Measurements from ENCODE around the gene SNX17. TPM values are rescaled to one million over a fixed set of nuclear protein-coding genes. Genes with fewer than 3 reads are reported as not detected.

The SNX17 gene
- total RNA-seq, 4 donors from 2014 or later: 71.6 to 97.7 (median 90.8) TPM

DNA sequence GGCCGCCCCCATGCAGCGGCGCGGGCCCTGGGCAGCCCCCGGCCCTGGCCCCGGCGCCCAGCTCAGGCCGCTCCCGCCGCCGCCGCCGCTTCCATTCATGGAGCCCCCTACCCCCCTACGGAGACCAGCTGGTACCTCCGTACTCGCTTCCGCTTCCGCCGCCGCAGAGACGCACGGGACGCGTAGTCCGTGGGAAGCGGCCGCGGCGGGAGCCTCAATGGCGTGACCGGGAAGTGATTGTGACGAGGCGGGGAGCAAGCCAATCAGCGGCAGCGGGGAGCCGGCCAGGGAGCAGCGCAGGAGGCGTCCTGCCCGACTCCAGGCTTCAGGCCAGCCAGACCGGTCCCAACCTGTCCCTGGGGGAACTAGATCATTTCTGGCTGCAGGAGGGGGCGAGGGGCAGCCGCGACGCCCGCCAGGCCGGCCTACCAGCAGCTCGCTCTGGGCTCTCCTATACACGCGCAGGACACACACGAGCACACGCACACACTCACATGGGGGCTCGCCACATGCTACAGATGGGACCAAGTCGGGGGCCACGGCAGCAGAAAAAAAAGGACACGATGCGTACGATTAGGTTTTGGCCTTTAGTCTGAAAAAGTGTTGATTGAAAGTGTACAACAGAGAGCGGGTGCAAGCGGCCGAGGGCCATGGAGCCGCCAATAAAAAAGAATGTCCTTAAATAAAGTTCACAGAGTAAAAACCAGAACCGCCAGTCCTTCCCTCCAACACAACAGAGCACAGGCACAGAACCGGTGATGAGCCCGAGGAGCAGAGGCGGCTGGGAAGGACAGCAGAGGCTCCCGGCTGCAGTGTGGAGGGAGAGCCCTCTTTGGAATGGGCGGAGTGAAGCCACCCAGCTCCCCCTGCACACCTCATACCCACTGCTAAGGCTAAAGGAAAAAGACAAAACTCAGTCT is 10.5 kb downstream of the SNX17 start, which contains the start of gene ZNF513:
ZNF513 (minus strand) TSS at position 109 of the 920 bp plus-strand sequence. CDS start 208 bp downstream, outside the sequence.
- H3K4me3 ChIP-seq: peak within 1 kb of the TSS; percentile 43 to 79 (median 69)

DNA sequence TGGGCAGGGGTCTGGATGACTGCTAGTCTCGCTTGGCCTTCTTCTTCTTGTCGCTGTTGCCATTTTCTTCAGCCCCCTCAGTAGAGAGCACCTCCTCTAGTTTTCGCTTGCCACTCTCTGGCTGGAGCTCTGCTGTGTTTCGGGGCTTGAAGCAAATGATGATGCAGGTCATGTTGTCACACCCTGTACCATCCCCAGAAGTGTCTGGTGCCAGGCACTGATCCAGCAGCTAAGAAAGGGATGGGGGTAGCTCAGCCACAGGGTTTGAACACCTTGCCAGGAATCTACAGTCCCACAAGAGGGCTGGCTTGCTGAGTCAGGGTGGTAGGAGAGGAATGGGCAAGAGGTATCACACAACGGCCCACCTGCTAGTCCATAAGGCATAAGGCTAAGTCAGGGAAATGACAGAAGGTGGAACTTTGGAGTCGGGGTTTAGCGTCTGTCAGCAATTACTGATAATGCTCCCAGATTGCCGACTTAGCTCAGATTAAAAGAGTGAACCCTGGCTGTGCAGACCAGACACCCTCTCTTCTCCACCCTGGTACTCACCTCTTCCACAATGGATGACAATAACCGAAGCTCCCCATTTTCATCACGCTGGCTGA is 11.3 kb downstream of the SNX17 start:
- Histone ChIP-seq H3K27ac (peak overlapping the region; percentile 68 to 93 (median 84)), H3K4me3 (no peak overlapping the region), H3K9me3 (no peaks in the 10 kb centered on the region), H3K4me1 (peaks cover 0 to 34% (median 15%) of the 10 kb centered on the region in 4 donors), H3K36me3 (peaks cover 0 to 70% (median 20%) of the 10 kb centered on the region in 3 donors), H3K27me3 (no peaks in the 10 kb centered on the region)
- 92% methylated on average over 10 of the region's 10 CpGs for WGBS, 2 donors
- DNase-seq (ENCODE audit: low spot score in 2 of 2): no peak
- no peak for TF ChIP-seq EP300 (IDR thresholded peaks at IDR 0.05)
- TF ChIP-seq POLR2A (IDR thresholded peaks at IDR 0.05): no peak
- TF ChIP-seq, protein P1, sequence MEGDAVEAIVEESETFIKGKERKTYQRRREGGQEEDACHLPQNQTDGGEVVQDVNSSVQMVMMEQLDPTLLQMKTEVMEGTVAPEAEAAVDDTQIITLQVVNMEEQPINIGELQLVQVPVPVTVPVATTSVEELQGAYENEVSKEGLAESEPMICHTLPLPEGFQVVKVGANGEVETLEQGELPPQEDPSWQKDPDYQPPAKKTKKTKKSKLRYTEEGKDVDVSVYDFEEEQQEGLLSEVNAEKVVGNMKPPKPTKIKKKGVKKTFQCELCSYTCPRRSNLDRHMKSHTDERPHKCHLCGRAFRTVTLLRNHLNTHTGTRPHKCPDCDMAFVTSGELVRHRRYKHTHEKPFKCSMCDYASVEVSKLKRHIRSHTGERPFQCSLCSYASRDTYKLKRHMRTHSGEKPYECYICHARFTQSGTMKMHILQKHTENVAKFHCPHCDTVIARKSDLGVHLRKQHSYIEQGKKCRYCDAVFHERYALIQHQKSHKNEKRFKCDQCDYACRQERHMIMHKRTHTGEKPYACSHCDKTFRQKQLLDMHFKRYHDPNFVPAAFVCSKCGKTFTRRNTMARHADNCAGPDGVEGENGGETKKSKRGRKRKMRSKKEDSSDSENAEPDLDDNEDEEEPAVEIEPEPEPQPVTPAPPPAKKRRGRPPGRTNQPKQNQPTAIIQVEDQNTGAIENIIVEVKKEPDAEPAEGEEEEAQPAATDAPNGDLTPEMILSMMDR (IDR thresholded peaks at IDR 0.05): no peak

More for the DNA sequence above, 10.5 kb downstream of the SNX17 start, which contains the start of gene ZNF513:
- no peaks in the 10 kb centered on the region for H3K9me3 ChIP-seq
- H3K4me1 ChIP-seq: peaks cover 0 to 36% (median 15%) of the 10 kb centered on the region in 4 donors
- peak within 1 kb of the TSS; percentile 68 to 93 (median 84) for H3K27ac ChIP-seq
- H3K36me3 ChIP-seq: peaks cover 0 to 70% (median 28%) of the 10 kb centered on the region in 3 donors
- peak; percentile 91 to 93 for DNase-seq (ENCODE audit: low spot score in 2 of 2)
- peak; percentile 67 to 91 for TF ChIP-seq EP300 (IDR thresholded peaks at IDR 0.05)
- TF ChIP-seq POLR2A (IDR thresholded peaks at IDR 0.05): peak; percentile 43 to 50
- TF ChIP-seq, protein P1 (IDR thresholded peaks at IDR 0.05): peak in 1 of 5 experiments; percentile 19
- 18 to 29% methylated on average over 37 to 49 of the region's 67 CpGs for WGBS, 2 donors
- H3K27me3 ChIP-seq: no peaks in the 10 kb centered on the region

DNA sequence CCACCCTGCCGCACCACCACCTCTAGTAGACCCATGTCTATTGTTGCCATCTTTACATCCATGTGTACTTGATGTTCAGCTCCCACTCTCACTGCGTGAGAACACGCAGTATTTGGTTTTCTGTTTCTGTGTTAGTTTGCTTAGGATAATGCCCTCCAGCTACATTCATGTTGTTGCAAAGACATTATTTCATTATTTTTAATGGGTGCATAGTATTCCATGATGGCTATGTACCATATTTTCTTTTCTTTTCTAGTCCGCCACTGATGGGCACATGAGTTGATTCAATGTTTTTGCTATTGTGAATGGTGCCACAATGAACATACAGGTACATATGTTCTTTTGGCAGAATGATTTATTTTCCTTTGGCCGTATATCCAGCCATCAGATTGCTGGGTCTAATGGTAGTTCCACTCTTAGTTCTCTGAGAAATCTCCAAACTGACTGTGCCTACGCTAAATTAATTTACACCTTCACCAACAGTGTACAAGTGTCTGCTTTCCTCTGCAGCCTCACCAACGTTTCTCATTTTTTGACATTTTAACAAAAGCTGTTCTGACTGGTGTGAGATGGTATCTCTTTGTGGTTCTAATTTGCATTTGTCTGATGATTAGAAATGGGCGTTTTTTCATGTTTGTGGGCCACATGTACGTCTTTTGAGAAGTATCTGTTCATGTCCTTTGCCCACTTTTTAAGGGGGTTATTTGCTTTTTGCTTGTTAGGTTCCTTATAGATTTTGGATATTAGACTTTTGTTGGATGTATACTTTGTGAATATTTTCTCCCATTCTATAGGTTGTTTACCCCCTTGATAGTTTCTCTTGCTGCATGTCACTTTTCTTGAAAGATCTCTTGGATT is 20.6 kb downstream of the SNX17 start:
- H3K4me1 ChIP-seq: no peaks in the 10 kb centered on the region
- H3K27ac ChIP-seq: no peak overlapping the region
- peaks cover 0 to 19% (median 0%) of the 10 kb centered on the region in 3 donors for H3K36me3 ChIP-seq
- no peak overlapping the region for H3K4me3 ChIP-seq
- TF ChIP-seq EP300 (IDR thresholded peaks at IDR 0.05): no peak
- TF ChIP-seq, protein P1 (IDR thresholded peaks at IDR 0.05): no peak
- 94 to 95% methylated on average over 9 of the region's 9 CpGs for WGBS, 2 donors
- H3K27me3 ChIP-seq: no peaks in the 10 kb centered on the region
- H3K9me3 ChIP-seq: no peaks in the 10 kb centered on the region
- DNase-seq (ENCODE audit: low spot score in 2 of 2): no peak

DNA sequence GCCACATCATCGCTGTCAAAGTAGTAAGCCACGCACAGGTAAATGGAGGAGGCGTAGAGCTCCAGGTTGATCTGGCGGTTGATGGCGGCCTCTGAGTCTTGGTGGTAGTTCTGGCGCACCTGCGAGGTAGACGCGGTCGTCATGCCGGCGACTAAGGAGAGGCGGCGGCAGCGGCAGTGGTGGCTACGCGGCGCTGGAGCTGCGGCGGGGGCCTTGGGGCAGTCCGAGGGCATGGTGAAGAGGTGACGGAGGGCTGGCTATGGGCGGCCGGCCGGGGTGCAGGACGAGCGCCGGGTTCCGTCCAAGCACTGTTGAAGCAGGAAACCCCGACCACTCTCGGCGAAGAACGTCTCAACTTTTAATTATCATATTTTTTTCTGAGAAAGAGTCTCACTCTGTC is 22.8 kb downstream of the SNX17 start:
- TF ChIP-seq, protein P1 (IDR thresholded peaks at IDR 0.05): no peak
- TF ChIP-seq EP300 (IDR thresholded peaks at IDR 0.05) (no peak), POLR2A (IDR thresholded peaks at IDR 0.05) (no peak)
- Histone ChIP-seq H3K4me1 (no peaks in the 10 kb centered on the region), H3K36me3 (peaks cover 0 to 10% (median 0%) of the 10 kb centered on the region in 3 donors), H3K9me3 (no peaks in the 10 kb centered on the region), H3K4me3 (no peak overlapping the region), H3K27ac (no peak overlapping the region), H3K27me3 (no peaks in the 10 kb centered on the region)
- 97 to 98% methylated on average over 33 of the region's 33 CpGs for WGBS, 2 donors
- no peak for DNase-seq (ENCODE audit: low spot score in 2 of 2)
